ENCODE measurements around the gene MGA. TPM values are rescaled to one million over a fixed set of nuclear protein-coding genes. Genes with fewer than 3 reads are reported as not detected.

MGA gene
- total RNA-seq, 1 donor from 2014 or later: 32.6 TPM

GRCh38 chr15:41730543-41730942 lies 70.3 kb downstream of the MGA start:
- Mint-ChIP-seq H3K9me3 (ENCODE audit: unreplicated experiment) (no peaks in the 10 kb centered on the region), H3K4me3 (ENCODE audit: unreplicated experiment) (no peak overlapping the region), H3K27ac (ENCODE audit: unreplicated experiment) (no peak overlapping the region), H3K36me3 (ENCODE audit: low read depth, unreplicated experiment) (peaks cover 5% of the 10 kb centered on the region), H3K4me1 (ENCODE audit: low read depth, unreplicated experiment) (peaks cover 10% of the 10 kb centered on the region), H3K27me3 (ENCODE audit: low read depth, unreplicated experiment) (no peaks in the 10 kb centered on the region)
- no peak for TF ChIP-seq CTCF (IDR thresholded peaks at IDR 0.05; ENCODE audit: insufficient read depth, low read depth, low read length)
- no peak overlapping the region for H3K4me3 ChIP-seq (ENCODE audit: insufficient read depth, low read depth, low read length)
- no peak overlapping the region for H3K4me2 ChIP-seq (ENCODE audit: low read length)
- H3K36me3 ChIP-seq (ENCODE audit: insufficient read depth, low read length): peaks cover 13% of the 10 kb centered on the region
- no peaks in the 10 kb centered on the region for H3K9me3 ChIP-seq (ENCODE audit: insufficient read depth, low read depth, low read length)
- no peak overlapping the region for H2AFZ ChIP-seq (ENCODE audit: low read depth, low read length)
- peaks cover 4% of the 10 kb centered on the region for H3K4me1 ChIP-seq (ENCODE audit: insufficient read depth, low read length)
- peaks cover 13% of the 10 kb centered on the region for H4K20me1 ChIP-seq (ENCODE audit: insufficient read depth, low read length)
- FAIRE-seq (no peak), DNase-seq (ENCODE audit: low read depth) (no peak)
- no peak overlapping the region for H3K27ac ChIP-seq (ENCODE audit: low read depth, low read length)
- H3K79me2 ChIP-seq (ENCODE audit: insufficient read depth, low read length): peaks cover 5% of the 10 kb centered on the region
- H3K9ac ChIP-seq (ENCODE audit: low read length): no peak overlapping the region
- no peaks in the 10 kb centered on the region for H3K27me3 ChIP-seq (ENCODE audit: insufficient read depth, low read length)

GRCh38 chr15:41732483-41732882 lies 72.3 kb downstream of the MGA start:
- Histone ChIP-seq H3K36me3 (ENCODE audit: insufficient read depth, low read length) (peaks cover 19% of the 10 kb centered on the region), H2AFZ (ENCODE audit: low read depth, low read length) (no peak overlapping the region), H3K27me3 (ENCODE audit: insufficient read depth, low read length) (no peaks in the 10 kb centered on the region), H3K27ac (ENCODE audit: low read depth, low read length) (no peak overlapping the region), H3K79me2 (ENCODE audit: insufficient read depth, low read length) (no peaks in the 10 kb centered on the region), H3K9me3 (ENCODE audit: insufficient read depth, low read depth, low read length) (no peaks in the 10 kb centered on the region), H3K4me1 (ENCODE audit: insufficient read depth, low read length) (no peaks in the 10 kb centered on the region), H3K9ac (ENCODE audit: low read length) (no peak overlapping the region), H3K4me3 (ENCODE audit: insufficient read depth, low read depth, low read length) (no peak overlapping the region), H4K20me1 (ENCODE audit: insufficient read depth, low read length) (no peaks in the 10 kb centered on the region), H3K4me2 (ENCODE audit: low read length) (no peak overlapping the region)
- DNase-seq (ENCODE audit: low read depth): no peak
- Mint-ChIP-seq H3K9me3 (ENCODE audit: unreplicated experiment) (no peaks in the 10 kb centered on the region), H3K36me3 (ENCODE audit: low read depth, unreplicated experiment) (peaks cover 11% of the 10 kb centered on the region), H3K4me1 (ENCODE audit: low read depth, unreplicated experiment) (peaks cover 8% of the 10 kb centered on the region), H3K4me3 (ENCODE audit: unreplicated experiment) (no peak overlapping the region), H3K27ac (ENCODE audit: unreplicated experiment) (no peak overlapping the region), H3K27me3 (ENCODE audit: low read depth, unreplicated experiment) (no peaks in the 10 kb centered on the region)
- TF ChIP-seq EZH2 (IDR thresholded peaks at IDR 0.05; ENCODE audit: insufficient read depth, low read length) (no peak), CTCF (IDR thresholded peaks at IDR 0.05; ENCODE audit: insufficient read depth, low read depth, low read length) (no peak)
- no peak for FAIRE-seq

GRCh38 chr15:41734079-41734478 lies 73.9 kb downstream of the MGA start:
- Mint-ChIP-seq H3K36me3 (ENCODE audit: low read depth, unreplicated experiment) (peaks cover 11% of the 10 kb centered on the region), H3K27me3 (ENCODE audit: low read depth, unreplicated experiment) (no peaks in the 10 kb centered on the region), H3K9me3 (ENCODE audit: unreplicated experiment) (no peaks in the 10 kb centered on the region), H3K4me3 (ENCODE audit: unreplicated experiment) (no peak overlapping the region), H3K27ac (ENCODE audit: unreplicated experiment) (no peak overlapping the region), H3K4me1 (ENCODE audit: low read depth, unreplicated experiment) (peaks cover 5% of the 10 kb centered on the region)
- Histone ChIP-seq H2AFZ (ENCODE audit: low read depth, low read length) (no peak overlapping the region), H3K4me2 (ENCODE audit: low read length) (no peak overlapping the region), H3K27ac (ENCODE audit: low read depth, low read length) (no peak overlapping the region), H3K79me2 (ENCODE audit: insufficient read depth, low read length) (no peaks in the 10 kb centered on the region), H3K36me3 (ENCODE audit: insufficient read depth, low read length) (peaks cover 19% of the 10 kb centered on the region), H3K27me3 (ENCODE audit: insufficient read depth, low read length) (no peaks in the 10 kb centered on the region), H3K4me3 (ENCODE audit: insufficient read depth, low read depth, low read length) (no peak overlapping the region), H3K9me3 (ENCODE audit: insufficient read depth, low read depth, low read length) (no peaks in the 10 kb centered on the region), H3K9ac (ENCODE audit: low read length) (no peak overlapping the region), H4K20me1 (ENCODE audit: insufficient read depth, low read length) (no peaks in the 10 kb centered on the region), H3K4me1 (ENCODE audit: insufficient read depth, low read length) (no peaks in the 10 kb centered on the region)
- no peak for FAIRE-seq
- TF ChIP-seq CTCF (IDR thresholded peaks at IDR 0.05; ENCODE audit: insufficient read depth, low read depth, low read length) (no peak), EZH2 (IDR thresholded peaks at IDR 0.05; ENCODE audit: insufficient read depth, low read length) (no peak)
- peak; percentile 25 for DNase-seq (ENCODE audit: low read depth)

Data from astrocyte (in vitro differentiated cells and primary cell).